Measurements from ENCODE around the gene SESN1.
"Not testable (repeated sequence)": the region's sequence is repeated elsewhere in the genome, so short reads cannot be mapped to it uniquely, and the experiment has no call there.

The SESN1 gene

GRCh38 chr6:109094416-109095035 is at the start of gene SESN1:
Gene SESN1, minus strand, starts transcription at chr6:109094846. Its CDS starts 773 bp downstream, at chr6:109094073.
- peak; percentile 92 to 95 for DNase-seq

GRCh38 chr6:109143191-109143590 is 48.5 kb upstream of the SESN1 start:
- no peak for DNase-seq

- DNase-seq: not testable (repeated sequence)
These were observed 47.4 kb upstream of the SESN1 start for GRCh38 chr6:109142067-109142466.

- DNase-seq: no peak
These were observed 44.5 kb upstream of the SESN1 start for GRCh38 chr6:109139109-109139508.

GRCh38 chr6:109136530-109136929 is 41.9 kb upstream of the SESN1 start:
- DNase-seq: not testable (repeated sequence)

DNA sequence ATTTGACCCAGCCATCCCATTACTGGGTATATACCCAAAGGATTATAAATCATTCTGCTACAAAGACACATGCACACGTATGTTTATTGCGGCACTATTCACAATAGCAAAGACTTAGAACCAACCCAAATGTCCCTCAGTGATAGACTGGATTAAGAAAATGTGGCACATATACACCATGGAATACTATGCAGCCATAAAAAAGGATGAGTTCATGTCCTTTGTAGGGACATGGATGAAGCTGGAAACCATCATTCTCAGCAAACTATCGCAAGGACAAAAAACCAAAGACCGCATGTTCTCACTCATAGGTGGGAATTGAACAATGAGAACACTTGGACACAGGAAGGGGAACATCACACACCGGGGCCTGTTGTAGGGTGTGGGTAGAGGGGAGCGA is 41.4 kb upstream of the SESN1 start:
- DNase-seq: not testable (repeated sequence)

DNA sequence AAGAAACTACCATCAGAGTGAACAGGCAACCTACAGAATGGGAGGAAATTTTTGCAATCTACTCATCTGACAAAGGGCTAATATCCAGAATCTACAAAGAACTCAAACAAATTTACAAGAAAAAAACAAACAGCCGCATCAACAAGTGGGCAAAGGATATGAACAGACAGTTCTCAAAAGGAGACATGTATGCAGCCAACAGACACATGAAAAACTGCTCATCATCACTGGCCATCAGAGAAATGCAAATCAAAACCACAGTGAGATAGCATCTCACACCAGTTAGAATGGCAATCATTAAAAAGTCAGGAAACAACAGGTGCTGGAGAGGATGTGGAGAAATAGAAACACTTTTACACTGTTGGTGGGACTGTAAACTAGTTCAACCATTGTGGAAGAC is 41.0 kb upstream of the SESN1 start:
- DNase-seq: not testable (repeated sequence)

DNA sequence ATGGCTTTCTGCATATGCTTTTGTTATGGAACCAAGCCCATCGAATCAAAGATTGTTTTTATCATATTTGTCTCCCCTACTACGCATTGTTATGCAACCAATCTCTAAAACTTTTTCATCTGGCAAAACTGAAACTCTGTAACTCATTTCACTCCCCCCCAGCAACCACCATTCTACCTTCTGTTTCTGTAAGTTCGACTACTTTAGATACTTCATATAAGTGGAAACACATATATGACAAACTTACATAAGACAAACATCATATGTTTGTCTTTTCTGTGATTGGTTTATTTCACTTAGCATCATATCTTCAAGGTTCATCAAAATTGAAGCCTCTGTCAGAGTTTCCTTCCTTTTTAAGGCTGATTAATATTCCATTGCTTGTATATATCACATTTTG is 35.4 kb upstream of the SESN1 start:
- no peak for DNase-seq

- DNase-seq: no peak
These were observed 30.9 kb upstream of the SESN1 start for GRCh38 chr6:109125504-109125903.

- no peak for DNase-seq
These were observed 29.6 kb upstream of the SESN1 start for GRCh38 chr6:109124219-109124618.

GRCh38 chr6:109121411-109121810 is 26.8 kb upstream of the SESN1 start:
- no peak for DNase-seq

DNA sequence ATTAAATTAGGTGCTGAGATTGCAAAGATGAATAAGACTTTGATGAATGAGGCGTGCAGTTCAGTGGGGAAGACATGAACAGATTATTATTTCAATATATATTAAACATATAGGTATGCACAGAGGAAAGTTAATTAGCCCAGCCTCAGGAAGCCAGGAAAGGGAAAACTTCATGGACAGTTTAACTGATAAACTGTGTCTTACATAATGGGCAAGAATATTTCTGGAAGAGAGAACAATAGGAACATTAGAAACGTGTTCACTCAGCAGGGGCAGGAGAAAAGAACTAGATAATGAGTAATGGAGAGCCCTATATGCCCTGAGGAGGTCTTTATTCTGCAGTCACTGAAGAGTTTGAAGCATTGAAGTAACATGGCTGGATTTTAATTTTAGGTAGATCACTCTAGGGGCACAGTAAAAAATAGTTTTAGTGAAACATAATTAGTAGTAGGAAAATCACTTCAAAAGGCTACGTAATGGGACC is 24.3 kb upstream of the SESN1 start:
- DNase-seq: no peak

GRCh38 chr6:109118337-109118736 is 23.7 kb upstream of the SESN1 start:
- no peak for DNase-seq

GRCh38 chr6:109117346-109118035 is 22.8 kb upstream of the SESN1 start:
- DNase-seq: peak; percentile 33 to 46

DNA sequence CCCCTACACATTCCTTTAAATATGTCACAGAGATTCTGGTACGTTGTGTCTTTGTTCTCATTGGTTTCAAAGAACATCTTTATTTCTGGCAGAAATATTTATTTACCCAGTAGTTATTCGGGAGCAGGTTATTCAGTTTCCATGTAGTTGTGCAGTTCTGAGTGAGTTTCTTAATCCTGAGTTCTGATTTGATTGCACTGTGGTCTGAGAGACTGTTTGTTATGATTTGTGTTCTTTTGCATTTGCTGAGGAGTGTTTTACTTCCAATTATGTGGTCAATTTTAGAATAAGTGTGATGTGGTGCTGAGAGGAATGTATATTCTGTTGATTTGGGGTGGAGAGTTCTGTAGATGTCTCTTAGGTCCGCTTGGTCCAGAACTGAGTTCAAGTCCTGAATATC is 18.0 kb upstream of the SESN1 start:
- DNase-seq: not testable (repeated sequence)

DNA sequence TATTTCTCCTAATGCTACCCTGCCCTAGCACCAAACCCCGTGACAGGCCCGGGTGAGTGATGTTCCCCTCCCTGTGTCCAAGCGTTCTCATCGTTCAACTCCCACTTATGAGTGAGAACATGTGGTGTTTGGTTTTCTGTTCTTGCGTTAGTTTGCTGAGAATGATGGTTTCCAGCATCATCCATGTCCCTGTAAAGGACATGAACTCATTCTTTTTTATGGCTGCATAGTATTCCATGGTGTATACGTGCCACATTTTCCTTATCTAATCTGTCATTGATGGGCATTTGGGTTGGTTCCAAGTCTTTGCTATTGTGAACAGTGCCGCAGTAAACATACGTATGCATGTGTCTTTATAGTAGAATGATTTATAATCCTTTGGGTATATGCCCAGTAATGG is 15.0 kb upstream of the SESN1 start:
- DNase-seq: not testable (repeated sequence)

- no peak for DNase-seq
These were observed 11.0 kb upstream of the SESN1 start for GRCh38 chr6:109105681-109106080.

GRCh38 chr6:109104512-109104911 is 9.9 kb upstream of the SESN1 start:
- no peak for DNase-seq

DNA sequence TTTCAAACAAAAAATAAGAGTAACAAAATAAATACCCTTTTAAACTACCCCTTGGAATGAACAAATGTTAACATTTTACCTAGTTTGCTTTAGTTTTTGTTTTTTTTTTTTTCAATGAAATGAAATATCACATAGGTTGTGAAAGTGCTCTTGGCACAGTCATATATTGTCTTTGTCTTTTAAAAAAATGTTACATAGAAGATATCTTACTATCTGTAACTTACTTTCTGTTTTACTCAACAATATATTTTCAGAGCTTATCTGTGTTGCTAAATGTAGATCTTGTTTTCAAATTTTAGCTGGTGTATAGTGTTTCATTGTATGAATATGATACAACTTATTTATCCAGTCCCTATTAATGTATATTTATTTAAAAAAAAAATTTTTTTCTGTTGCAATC is 9.3 kb upstream of the SESN1 start:
- no peak for DNase-seq

DNA sequence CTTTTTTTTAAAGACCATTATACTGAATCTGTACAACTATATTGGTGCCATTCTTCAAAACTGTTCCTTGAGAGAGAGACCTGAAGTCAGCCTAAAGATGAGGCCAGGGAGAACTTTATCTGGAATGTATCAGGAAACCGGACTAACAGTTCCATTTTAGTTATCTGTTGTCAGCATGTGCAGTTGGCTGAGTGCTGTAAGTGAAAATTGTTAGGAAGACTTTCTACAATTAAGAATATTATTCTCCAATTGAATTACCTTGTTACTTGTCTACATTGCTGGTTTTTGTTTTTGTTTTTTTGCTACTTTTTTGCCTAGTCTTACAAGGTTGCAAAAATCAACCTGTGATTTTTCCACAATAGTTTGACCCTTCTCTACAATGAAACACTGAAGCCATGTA is 8.1 kb upstream of the SESN1 start:
- DNase-seq: no peak

DNA sequence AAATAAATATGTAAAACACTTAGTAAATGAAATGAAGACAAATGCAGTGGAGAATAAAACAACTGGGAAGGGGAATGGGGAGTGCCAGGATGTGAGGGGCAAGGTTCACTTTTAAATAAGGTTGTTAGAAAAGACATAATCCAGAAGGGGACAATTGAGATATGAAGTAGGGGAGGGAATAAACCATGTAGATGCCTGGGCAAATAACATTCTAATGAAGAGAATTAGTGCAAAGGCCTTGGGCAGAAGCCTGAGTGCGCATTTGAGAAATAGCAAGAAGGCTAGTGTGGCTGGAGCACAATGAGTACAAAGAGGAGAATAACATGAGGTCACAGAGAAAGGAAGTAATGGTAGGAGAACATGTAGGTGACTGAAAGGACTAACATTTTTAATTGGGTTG is 3.0 kb upstream of the SESN1 start:
- no peak for DNase-seq

DNA sequence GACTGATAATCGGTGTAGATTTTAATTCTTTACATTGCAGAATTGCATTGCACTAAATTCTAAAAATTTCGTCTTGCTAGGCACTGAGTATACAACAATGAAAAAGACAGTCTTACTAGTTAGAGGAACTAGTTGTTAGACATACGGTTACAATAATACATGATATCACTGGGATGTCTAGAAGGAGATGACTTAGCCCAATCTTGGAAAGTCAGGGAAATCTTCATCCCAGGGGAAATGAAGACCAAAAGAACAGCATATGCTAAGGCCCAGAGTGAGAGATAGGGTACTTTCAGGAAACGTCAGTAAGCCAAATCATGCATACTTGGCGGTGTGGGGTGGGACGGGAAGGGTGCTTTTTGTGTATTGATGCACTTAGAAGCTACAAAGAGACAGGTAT is 1.6 kb upstream of the SESN1 start:
- DNase-seq: peak in 1 of 2 experiments; percentile 21

DNA sequence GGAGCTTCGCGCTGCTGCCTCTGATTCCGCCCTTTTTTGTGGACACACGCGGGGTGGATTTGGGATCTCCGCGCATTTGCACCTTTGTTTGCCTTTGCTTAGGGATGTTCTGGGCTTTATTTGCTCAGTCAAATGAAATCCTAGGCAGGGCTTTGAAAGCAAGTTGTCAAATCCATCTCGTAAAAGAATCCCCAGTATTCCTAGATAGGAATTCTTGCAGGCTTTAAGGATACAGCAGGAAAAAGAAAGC is 1.1 kb upstream of the SESN1 start:
- DNase-seq: no peak

GRCh38 chr6:109095036-109095834 is 589 bp upstream of the SESN1 start, which contains the start of gene CEP57L1:
Gene CEP57L1, plus strand, starts transcription at chr6:109095507. Its CDS starts 49,715 bp downstream, at chr6:109145222.
- peak; percentile 96 to 97 for DNase-seq

Data from Kasumi-1 (cell line).